B cell (primary cell): ENCODE measurements around the gene STX1A. TPM values are rescaled to one million over a fixed set of nuclear protein-coding genes. Genes with fewer than 3 reads are reported as not detected.

Source experiments
- ATAC-seq: fragments of 200-7000 bp; cut with Tn5 transposase; one replicate; pipeline ENCODE4 v1.10.0; 2021; ENCODE audit warnings: low read depth, mild to moderate bottlenecking, moderate number of reproducible peaks, moderate library complexity
- CTCF ChIA-PET: fragments of 350-600 bp; sonication (Branson Sonifier 250); formaldehyde crosslinking; loops from one replicate; lab custom pipeline; 2021; ENCODE audit warnings: antibody characterized with exemption, inconsistent platforms; lab: Charles Lee
- POLR2A ChIA-PET: fragments of 350-600 bp; sonication (Branson Sonifier 250); formaldehyde crosslinking; loops from one replicate; lab custom pipeline; 2021; ENCODE audit warnings: antibody characterized with exemption; lab: Charles Lee
- DNase-seq: peaks from one replicate; pipeline ENCODE4 v3.0.0; 2013
- H2AFZ ChIP-seq: 2 replicates; pipeline ENCODE4 v1.6.1; 2012; ENCODE audit warnings: mild to moderate bottlenecking, low read depth, low read length; ENCODE audit not compliant: insufficient read depth, poor library complexity, severe bottlenecking
- H3K27ac ChIP-seq, 2 donors: 1 replicate in 1 of 2; 2 replicates in 1 of 2; pipeline ENCODE4 v1.5.1; 2012 to 2013; ENCODE audit warnings: low read length in 2 of 2, mild to moderate bottlenecking in 2 of 2, moderate library complexity in 1 of 2
- H3K27me3 ChIP-seq, 4 experiments: fragments of 200-600 bp in 1 of 4; sonication (generic) in 1 of 4; replicated peaks in 1 of 4; 1 replicate in 2 of 4; 2 replicates in 2 of 4; pipeline versions ENCODE4 v1.6.1 to v1.7.0; 2013 to 2016; ENCODE audit warnings: low read length in 3 of 4, mild to moderate bottlenecking in 2 of 4, mixed read lengths in 1 of 4, moderate library complexity in 1 of 4; ENCODE audit not compliant: insufficient read depth in 4 of 4, control insufficient read depth in 3 of 4; ENCODE audit errors: control extremely low read depth in 1 of 4
- H3K36me3 ChIP-seq, 2 experiments: replicated peaks in 1 of 2; 1 replicate in 1 of 2; 2 replicates in 1 of 2; pipeline versions ENCODE4 v1.6.1 to v1.7.1; 2013; ENCODE audit warnings: low read length in 1 of 2; ENCODE audit not compliant: insufficient read depth in 2 of 2, control insufficient read depth in 1 of 2; ENCODE audit errors: control extremely low read depth in 1 of 2, extremely low read depth in 1 of 2
- H3K4me1 ChIP-seq, 2 donors: fragments of 200-600 bp in 1 of 2; sonication (generic) in 1 of 2; 1 replicate in 1 of 2; 2 replicates in 1 of 2; pipeline versions ENCODE4 v1.5.1 to v1.6.1; 2013 to 2017; ENCODE audit warnings: low read length in 2 of 2; ENCODE audit not compliant: control insufficient read depth in 2 of 2, insufficient read depth in 2 of 2
- H3K4me2 ChIP-seq: replicated peaks from 2 replicates; pipeline ENCODE3; 2012; ENCODE audit warnings: mild to moderate bottlenecking, low read depth, low read length; ENCODE audit not compliant: poor library complexity, severe bottlenecking
- H3K4me3 ChIP-seq, 5 experiments: fragments of 200-600 bp in 1 of 5; sonication (generic) in 1 of 5; 1 replicate in 3 of 5; 2 replicates in 2 of 5; pipeline versions ENCODE4 v1.5.1 to v1.7.0; 2011 to 2016; ENCODE audit warnings: low read length in 4 of 5, mild to moderate bottlenecking in 4 of 5, low read depth in 2 of 5, control low read depth in 1 of 5, moderate library complexity in 1 of 5; ENCODE audit not compliant: insufficient read depth in 1 of 5; ENCODE audit errors: control extremely low read depth in 1 of 5, extremely low read depth in 1 of 5
- H3K79me2 ChIP-seq: fragments of 200-600 bp; sonication (generic); one replicate; pipeline ENCODE4 v1.6.0; 2016; ENCODE audit warnings: low read length; ENCODE audit not compliant: control insufficient read depth, insufficient read depth
- H3K9ac ChIP-seq: fragments of 200-600 bp; sonication (generic); 2 replicates; pipeline ENCODE4 v1.6.1; 2017; ENCODE audit warnings: mild to moderate bottlenecking, low read length, moderate library complexity
- H3K9me3 ChIP-seq, 3 donors: one replicate each; pipeline versions ENCODE4 v1.6.1 to v1.7.1; 2013; ENCODE audit warnings: low read length in 2 of 3; ENCODE audit not compliant: control insufficient read depth in 2 of 3, insufficient read depth in 1 of 3; ENCODE audit errors: control extremely low read depth in 1 of 3
- H4K20me1 ChIP-seq: 2 replicates; pipeline ENCODE4 v1.6.0; 2012; ENCODE audit warnings: mild to moderate bottlenecking, low read length; ENCODE audit not compliant: insufficient read depth, control insufficient read depth, poor library complexity, severe bottlenecking
- H3K27ac Mint-ChIP-seq: one replicate; pipeline ENCODE4 v1.8.0; 2021; ENCODE audit warnings: mixed read lengths
- H3K27me3 Mint-ChIP-seq: one replicate; pipeline ENCODE4 v1.8.0; 2021; ENCODE audit warnings: mixed read lengths
- H3K4me1 Mint-ChIP-seq: one replicate; pipeline ENCODE4 v1.8.0; 2021; ENCODE audit warnings: mixed read lengths
- H3K4me3 Mint-ChIP-seq: one replicate; pipeline ENCODE4 v1.8.0; 2021; ENCODE audit warnings: mixed read lengths
- H3K9me3 Mint-ChIP-seq: one replicate; pipeline ENCODE4 v1.8.0; 2022; ENCODE audit warnings: mixed read lengths; ENCODE audit not compliant: insufficient read depth
- CTCF ChIP-seq: fragments of 200-600 bp; IDR thresholded peaks from one replicate; pipeline ENCODE4 v1.8.0; 2022; ENCODE audit warnings: antibody characterized with exemption, mild to moderate bottlenecking
- EZH2 ChIP-seq: IDR thresholded peaks from 2 replicates; pipeline ENCODE4 v1.6.1; 2012; ENCODE audit warnings: borderline replicate concordance, low read depth, mild to moderate bottlenecking, moderate library complexity, low read length; ENCODE audit not compliant: insufficient read depth, poor library complexity, severe bottlenecking
- WGBS: methylation state at CpG from one replicate; pipeline ENCODE4 v1.1.5; 2013; ENCODE audit warnings: missing lambda C conversion rate; ENCODE audit not compliant: insufficient coverage; 5-methylcytosine and 5-hydroxymethylcytosine counted together
- intact Hi-C: fragments of 100-400 bp; cut with micrococcal nuclease; formaldehyde crosslinking; loops from one replicate; pipeline ENCODE4 v1.10.0; 2022
- polyA plus RNA-seq: library from polyadenylated mRNA; depleted of rRNA; stranded (reverse); fragments of >200 nt; gene quantifications from 2 replicates; pipeline ENCODE4 v1.2.3, GENCODE V29; 2012
- total RNA-seq, 2 donors: library from RNA; stranded (reverse); fragments of 120-200 nt in 1 of 2; gene quantifications; 1 replicate in 1 of 2; 2 replicates in 1 of 2; pipeline versions ENCODE4 v1.2.3 to v1.2.4, GENCODE V29; 2013 to 2022

Gene STX1A
- total and polyA plus RNA-seq, 2 donors (not counting 1 experiment from before 2014, with no cell fraction given) = 3.1 to 9.6 TPM

DNA sequence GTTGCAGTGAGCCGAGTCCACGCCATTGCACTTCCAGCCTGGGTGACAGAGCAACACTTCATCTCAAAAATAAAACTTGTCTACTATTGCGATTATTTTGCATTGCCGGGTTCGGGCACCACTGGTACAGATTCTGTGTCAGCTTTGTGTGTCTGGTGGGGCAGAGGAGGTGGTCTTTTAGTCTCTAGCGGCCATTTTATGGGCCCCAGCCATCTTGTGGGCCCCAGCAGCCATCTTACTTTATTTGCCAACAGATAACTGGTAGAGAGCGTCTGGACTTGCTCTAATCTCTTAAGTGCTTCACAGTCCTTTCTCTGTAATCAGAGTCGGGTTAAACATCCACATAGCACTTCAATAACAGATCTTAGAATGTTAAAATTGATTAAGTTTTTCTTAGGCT, 31.2 kb downstream of the STX1A start:
- TF ChIP-seq EZH2 (no peak), CTCF (no peak)
- H3K4me1 ChIP-seq = peaks cover 5 to 10% of the 10 kb centered on the region in 2 donors
- H2AFZ ChIP-seq = no peak overlapping the region
- ATAC-seq (no peak), DNase-seq (no peak)
- peaks cover 19% of the 10 kb centered on the region for H3K4me1 Mint-ChIP-seq
- no peak overlapping the region for H3K9ac ChIP-seq
- POLR2A ChIA-PET = no interaction called here
- CTCF ChIA-PET = no interaction called here
- H3K79me2 ChIP-seq = peaks cover 46% of the 10 kb centered on the region
- intact Hi-C loops = loop anchor here (10.0 kb wide), 2 partner anchors 567 to 1837 kb away; partner anchors contain the start of gene RFC2
- no peaks in the 10 kb centered on the region for H3K27me3 Mint-ChIP-seq
- WGBS = 100% methylated on average over 3 of the region's 8 CpGs
- no peak overlapping the region for H3K4me3 ChIP-seq
- H3K36me3 ChIP-seq = peaks cover 0 to 51% of the 10 kb centered on the region in 2 experiments
- peaks cover 43% of the 10 kb centered on the region for H4K20me1 ChIP-seq
- H3K27me3 ChIP-seq = no peaks in the 10 kb centered on the region
- H3K9me3 Mint-ChIP-seq = no peaks in the 10 kb centered on the region
- no peak overlapping the region for H3K27ac ChIP-seq
- no peaks in the 10 kb centered on the region for H3K9me3 ChIP-seq
- no peak overlapping the region for H3K27ac Mint-ChIP-seq
- no peak overlapping the region for H3K4me3 Mint-ChIP-seq
- H3K4me2 ChIP-seq = no peak overlapping the region

- Histone ChIP-seq H3K27ac (no peak overlapping the region), H3K9me3 (no peaks in the 10 kb centered on the region), H3K4me3 (no peak overlapping the region), H2AFZ (no peak overlapping the region), H3K4me1 (peaks cover 21 to 25% of the 10 kb centered on the region in 2 donors), H3K79me2 (peaks cover 75% of the 10 kb centered on the region), H4K20me1 (peaks cover 45% of the 10 kb centered on the region), H3K9ac (no peak overlapping the region), H3K36me3 (peaks cover 0 to 27% of the 10 kb centered on the region in 2 experiments), H3K4me2 (no peak overlapping the region), H3K27me3 (no peaks in the 10 kb centered on the region)
- no peaks in the 10 kb centered on the region for H3K9me3 Mint-ChIP-seq
- intact Hi-C loops = loop anchor here (10.0 kb wide), 2 partner anchors 569 to 1839 kb away; partner anchors contain the start of gene RFC2
- 99% methylated on average over 15 of the region's 18 CpGs for WGBS
- peak overlapping the region; percentile 44 for H3K4me3 Mint-ChIP-seq
- ATAC-seq (no peak), DNase-seq (no peak)
- H3K27ac Mint-ChIP-seq = no peak overlapping the region
- TF ChIP-seq CTCF (no peak), EZH2 (no peak)
- ChIA-PET POLR2A (no interaction called here), CTCF (interaction anchor here (1.8 kb wide), 1 partner anchor 40 kb away, joined by 6 read pairs; no protein-coding TSS in a partner anchor)
- peaks cover 37% of the 10 kb centered on the region for H3K4me1 Mint-ChIP-seq
- H3K27me3 Mint-ChIP-seq = no peaks in the 10 kb centered on the region
Measured at GRCh38 chr7:73685311-73685710, 34.2 kb downstream of the STX1A start.
